Gastrocnemius medialis (tissue), 4 donors: Measurements from ENCODE around the gene CASK. TPM values are rescaled to one million over a fixed set of nuclear protein-coding genes. Genes with fewer than 3 reads are reported as not detected.

Experiments used
- ATAC-seq, 2 donors: fragments of 150-250 bp; one replicate each; pipeline ENCODE4 v1.9.1; 2016
- DNase-seq, 2 donors: peaks; one replicate each; pipeline ENCODE4 v3.0.0-alpha.2; 2019
- H3K27ac ChIP-seq, 4 donors: fragments of 200-600 bp; sonication (generic); 1 replicate in 1 of 4; 2 replicates in 3 of 4; pipeline ENCODE4 v1.5.1; 2016 to 2018; ENCODE audit warnings: mild to moderate bottlenecking in 2 of 4, moderate library complexity in 1 of 4
- H3K27me3 ChIP-seq, 3 donors: fragments of 200-600 bp; sonication (generic) in 2 of 3; 1 replicate in 1 of 3; 2 replicates in 2 of 3; pipeline versions ENCODE4 v1.5.1 to v1.6.0; 2016 to 2019; ENCODE audit warnings: mild to moderate bottlenecking in 1 of 3, moderate library complexity in 1 of 3
- H3K36me3 ChIP-seq, 2 donors: fragments of 200-600 bp; sonication (generic) in 1 of 2; one replicate each; pipeline ENCODE4 v1.5.1; 2017 to 2018
- H3K4me1 ChIP-seq, 2 donors: fragments of 200-600 bp; sonication (generic) in 1 of 2; one replicate each; pipeline ENCODE4 v1.5.1; 2016 to 2017; ENCODE audit warnings: mild to moderate bottlenecking in 2 of 2
- H3K4me3 ChIP-seq, 4 donors: fragments of 200-600 bp; sonication (generic) in 3 of 4; 1 replicate in 1 of 4; 2 replicates in 3 of 4; pipeline ENCODE4 v1.5.1; 2016 to 2019; ENCODE audit warnings: mild to moderate bottlenecking in 2 of 4
- H3K9me3 ChIP-seq, 3 donors: fragments of 200-600 bp; sonication (generic) in 2 of 3; 1 replicate in 1 of 3; 2 replicates in 2 of 3; pipeline ENCODE4 v1.5.1; 2016 to 2019
- POLR2A ChIP-seq, 2 donors: fragments of 450-650 bp; IDR thresholded peaks; one replicate each; pipeline ENCODE4 v1.6.1; 2017; ENCODE audit warnings: antibody characterized with exemption in 2 of 2, mild to moderate bottlenecking in 2 of 2, moderate library complexity in 2 of 2
- in situ Hi-C, 4 donors: fragments of 200-750 bp; cut with MboI; loops; one replicate each; pipeline versions ENCODE4 v1.15.0 to v1.8.0; 2017; ENCODE audit warnings: low sequenced_read_pairs in 4 of 4
- intact Hi-C: fragments of 100-400 bp; cut with DNase I; formaldehyde crosslinking; loops from one replicate; pipeline ENCODE4 v1.15.1; 2023; ENCODE audit warnings: low total_unique reads
- total RNA-seq, 4 donors: library from RNA; depleted of rRNA; stranded (reverse); fragments of >200 nt; gene quantifications; one replicate each; pipeline versions ENCODE4 v1.1.0 to v1.2.3, GENCODE V29; 2016
- TF ChIP-seq, protein P1 (sequence below), 5 experiments: fragments of 450-650 bp in 3 of 5; fragments of 200-600 bp in 2 of 5; sonication (generic) in 2 of 5; IDR thresholded peaks in 4 of 5; conservative IDR thresholded peaks in 1 of 5; 1 replicate in 4 of 5; 2 replicates in 1 of 5; pipeline ENCODE4 v1.5.1; 2016 to 2019; ENCODE audit warnings: antibody characterized with exemption in 5 of 5, mild to moderate bottlenecking in 3 of 5, moderate library complexity in 3 of 5

Gene CASK
- total RNA-seq, 4 donors from 2014 or later: 7.3 to 14.3 (median 10.0) TPM

DNA sequence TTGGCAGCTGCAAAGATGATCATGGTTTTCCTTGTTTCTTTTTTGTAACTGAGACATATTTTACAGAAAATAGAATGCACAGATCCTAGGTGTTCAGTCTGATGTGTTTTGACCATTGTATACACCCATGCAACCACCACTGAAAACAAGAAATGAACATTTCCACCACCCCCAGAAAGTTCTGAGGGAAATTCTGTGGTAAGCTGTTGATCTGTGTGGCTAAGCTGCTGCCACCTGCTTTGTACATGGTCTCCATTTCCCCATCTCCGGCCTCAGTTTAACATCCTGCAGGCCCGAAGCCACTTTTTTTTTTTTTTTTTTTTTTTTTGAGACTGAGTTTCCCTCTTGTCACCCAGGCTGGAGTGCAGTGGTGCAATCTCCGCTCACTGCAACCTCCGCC, 411.0 kb downstream of the CASK start:
- TF ChIP-seq, protein P1, sequence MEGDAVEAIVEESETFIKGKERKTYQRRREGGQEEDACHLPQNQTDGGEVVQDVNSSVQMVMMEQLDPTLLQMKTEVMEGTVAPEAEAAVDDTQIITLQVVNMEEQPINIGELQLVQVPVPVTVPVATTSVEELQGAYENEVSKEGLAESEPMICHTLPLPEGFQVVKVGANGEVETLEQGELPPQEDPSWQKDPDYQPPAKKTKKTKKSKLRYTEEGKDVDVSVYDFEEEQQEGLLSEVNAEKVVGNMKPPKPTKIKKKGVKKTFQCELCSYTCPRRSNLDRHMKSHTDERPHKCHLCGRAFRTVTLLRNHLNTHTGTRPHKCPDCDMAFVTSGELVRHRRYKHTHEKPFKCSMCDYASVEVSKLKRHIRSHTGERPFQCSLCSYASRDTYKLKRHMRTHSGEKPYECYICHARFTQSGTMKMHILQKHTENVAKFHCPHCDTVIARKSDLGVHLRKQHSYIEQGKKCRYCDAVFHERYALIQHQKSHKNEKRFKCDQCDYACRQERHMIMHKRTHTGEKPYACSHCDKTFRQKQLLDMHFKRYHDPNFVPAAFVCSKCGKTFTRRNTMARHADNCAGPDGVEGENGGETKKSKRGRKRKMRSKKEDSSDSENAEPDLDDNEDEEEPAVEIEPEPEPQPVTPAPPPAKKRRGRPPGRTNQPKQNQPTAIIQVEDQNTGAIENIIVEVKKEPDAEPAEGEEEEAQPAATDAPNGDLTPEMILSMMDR (IDR thresholded peaks at IDR 0.05 in 4 of 5, conservative IDR thresholded peaks at IDR 0.05 in 1 of 5): no peak
- no peak for TF ChIP-seq POLR2A (IDR thresholded peaks at IDR 0.05)
- Histone ChIP-seq H3K4me3 (no peak overlapping the region), H3K27me3 (no peaks in the 10 kb centered on the region), H3K27ac (no peak overlapping the region), H3K36me3 (no peaks in the 10 kb centered on the region), H3K9me3 (no peaks in the 10 kb centered on the region), H3K4me1 (no peaks in the 10 kb centered on the region)
- no peak for ATAC-seq
- intact Hi-C loops (no loop called here), in situ Hi-C loops (no loop called here)
- no peak for DNase-seq

DNA sequence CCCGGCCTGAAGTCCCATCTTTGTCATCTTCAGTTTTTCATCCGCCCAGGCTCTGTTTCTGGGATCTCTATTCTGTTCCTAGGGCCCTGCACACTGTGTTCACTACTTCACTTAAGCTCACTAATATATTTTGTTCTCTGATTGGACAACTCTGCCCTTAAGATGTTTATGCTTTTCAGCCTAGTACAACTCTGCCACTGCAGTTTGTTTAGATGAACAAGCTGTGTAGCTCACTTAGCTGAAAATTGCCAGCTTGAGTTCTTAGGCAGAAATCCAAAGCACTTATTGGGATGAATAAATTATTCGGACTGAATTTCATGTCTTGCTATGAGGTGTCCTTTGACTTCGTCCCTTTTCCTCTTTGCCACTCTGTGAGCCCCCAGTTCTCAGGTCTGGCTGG, 415.4 kb downstream of the CASK start:
- H3K36me3 ChIP-seq: no peaks in the 10 kb centered on the region
- intact Hi-C loops (no loop called here), in situ Hi-C loops (no loop called here)
- DNase-seq (no peak), ATAC-seq (no peak)
- H3K27me3 ChIP-seq: no peaks in the 10 kb centered on the region
- H3K4me3 ChIP-seq: no peak overlapping the region
- no peaks in the 10 kb centered on the region for H3K4me1 ChIP-seq
- TF ChIP-seq POLR2A (IDR thresholded peaks at IDR 0.05): no peak
- TF ChIP-seq, protein P1 (IDR thresholded peaks at IDR 0.05 in 4 of 5, conservative IDR thresholded peaks at IDR 0.05 in 1 of 5): no peak
- no peaks in the 10 kb centered on the region for H3K9me3 ChIP-seq
- no peak overlapping the region for H3K27ac ChIP-seq

DNA sequence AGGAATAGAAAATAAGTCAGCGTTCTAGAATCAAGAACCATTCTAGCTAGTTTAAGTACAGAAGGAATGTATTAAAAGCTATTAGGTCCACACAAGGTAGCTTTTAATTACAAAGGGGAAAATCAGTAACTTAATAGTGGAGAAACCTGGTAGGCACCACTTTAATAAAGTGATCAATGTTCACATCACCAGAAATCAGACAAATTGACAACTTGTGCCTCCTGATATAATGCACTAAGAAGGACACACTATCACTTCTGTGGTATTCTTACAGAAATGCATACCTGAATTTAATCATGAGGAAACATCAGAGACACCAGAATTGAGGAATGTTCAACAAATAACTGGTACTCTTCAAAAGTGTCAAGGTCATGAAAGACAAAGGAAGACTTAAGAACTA, 421.4 kb downstream of the CASK start:
- H3K4me3 ChIP-seq: no peak overlapping the region
- no peak for ATAC-seq
- no peak for DNase-seq
- H3K36me3 ChIP-seq: no peaks in the 10 kb centered on the region
- TF ChIP-seq, protein P1 (IDR thresholded peaks at IDR 0.05 in 4 of 5, conservative IDR thresholded peaks at IDR 0.05 in 1 of 5): no peak
- TF ChIP-seq POLR2A (IDR thresholded peaks at IDR 0.05): no peak
- H3K4me1 ChIP-seq: no peaks in the 10 kb centered on the region
- intact Hi-C loops (no loop called here), in situ Hi-C loops (no loop called here)
- H3K27me3 ChIP-seq: no peaks in the 10 kb centered on the region
- H3K27ac ChIP-seq: no peak overlapping the region
- H3K9me3 ChIP-seq: no peaks in the 10 kb centered on the region

DNA sequence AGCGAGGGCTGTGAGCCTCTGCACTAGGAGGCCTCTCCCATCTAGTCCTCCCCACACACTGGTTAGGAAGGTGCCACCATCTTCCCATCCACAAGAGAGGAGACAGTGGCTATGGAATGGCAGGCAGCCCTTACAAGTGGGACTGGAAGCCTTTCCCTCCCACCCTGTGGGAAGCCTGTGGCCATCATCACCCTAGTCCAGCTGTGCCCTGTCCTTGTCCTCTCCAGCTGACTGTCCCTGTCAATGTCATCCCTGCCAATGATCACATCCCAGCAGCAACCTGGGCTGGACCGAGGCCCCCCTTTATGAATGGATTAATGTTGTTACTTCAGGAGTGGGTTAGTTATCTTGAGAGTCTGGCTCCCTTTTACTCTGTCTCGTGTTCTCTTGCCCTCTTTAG, 423.4 kb downstream of the CASK start:
- TF ChIP-seq, protein P1 (IDR thresholded peaks at IDR 0.05 in 4 of 5, conservative IDR thresholded peaks at IDR 0.05 in 1 of 5): no peak
- no peak for TF ChIP-seq POLR2A (IDR thresholded peaks at IDR 0.05)
- intact Hi-C loops: no loop called here
- H3K9me3 ChIP-seq: no peaks in the 10 kb centered on the region
- no peak for ATAC-seq
- no peak overlapping the region for H3K27ac ChIP-seq
- no peaks in the 10 kb centered on the region for H3K4me1 ChIP-seq
- no peaks in the 10 kb centered on the region for H3K27me3 ChIP-seq
- H3K36me3 ChIP-seq: no peaks in the 10 kb centered on the region
- no peak for DNase-seq
- in situ Hi-C loops: no loop called here
- H3K4me3 ChIP-seq: no peak overlapping the region

DNA sequence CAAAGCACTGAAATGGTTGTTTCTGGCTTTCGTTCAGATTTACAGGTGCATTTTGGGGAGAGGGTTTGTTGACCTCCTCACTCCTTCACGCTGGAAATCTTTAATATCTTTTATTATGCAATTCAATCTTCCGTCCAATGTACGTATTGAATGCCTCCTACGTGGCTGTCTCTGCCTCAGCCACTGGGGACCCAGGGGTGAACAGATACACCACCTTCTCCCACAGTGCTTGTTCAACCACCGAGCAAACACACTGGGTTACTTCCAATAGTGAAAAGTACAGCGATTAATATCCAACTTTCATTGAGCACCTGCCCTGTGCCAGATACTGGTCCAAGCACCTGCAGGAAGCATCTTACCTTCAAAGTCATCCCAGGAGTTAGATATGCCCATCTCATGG, 424.2 kb downstream of the CASK start:
- no peak for DNase-seq
- Histone ChIP-seq H3K4me1 (no peaks in the 10 kb centered on the region), H3K36me3 (no peaks in the 10 kb centered on the region), H3K9me3 (no peaks in the 10 kb centered on the region), H3K4me3 (no peak overlapping the region), H3K27ac (no peak overlapping the region), H3K27me3 (no peaks in the 10 kb centered on the region)
- ATAC-seq: no peak
- TF ChIP-seq, protein P1 (IDR thresholded peaks at IDR 0.05 in 4 of 5, conservative IDR thresholded peaks at IDR 0.05 in 1 of 5): no peak
- no peak for TF ChIP-seq POLR2A (IDR thresholded peaks at IDR 0.05)
- intact Hi-C loops: no loop called here
- in situ Hi-C loops: no loop called here
